HG03342 (cell line): ENCODE results near the gene ELMOD3.
A peak's percentile ranks its signal among the peaks of the same experiment; 100 is the strongest.
"Not testable (repeated sequence)": the region's sequence is repeated elsewhere in the genome, so short reads cannot be mapped to it uniquely, and the experiment has no call there.

ENCODE experiments used
- ATAC-seq: cut with Tn5 transposase; IDR thresholded peaks from one replicate; pipeline ENCODE4 v1.9.1; 2021; ENCODE audit warnings: mild to moderate bottlenecking, moderate library complexity; ENCODE audit not compliant: unreplicated experiment

Gene ELMOD3

GRCh38 chr2:85400023-85400422 lies 45.5 kb downstream of the ELMOD3 start:
- ATAC-seq = no peak

DNA sequence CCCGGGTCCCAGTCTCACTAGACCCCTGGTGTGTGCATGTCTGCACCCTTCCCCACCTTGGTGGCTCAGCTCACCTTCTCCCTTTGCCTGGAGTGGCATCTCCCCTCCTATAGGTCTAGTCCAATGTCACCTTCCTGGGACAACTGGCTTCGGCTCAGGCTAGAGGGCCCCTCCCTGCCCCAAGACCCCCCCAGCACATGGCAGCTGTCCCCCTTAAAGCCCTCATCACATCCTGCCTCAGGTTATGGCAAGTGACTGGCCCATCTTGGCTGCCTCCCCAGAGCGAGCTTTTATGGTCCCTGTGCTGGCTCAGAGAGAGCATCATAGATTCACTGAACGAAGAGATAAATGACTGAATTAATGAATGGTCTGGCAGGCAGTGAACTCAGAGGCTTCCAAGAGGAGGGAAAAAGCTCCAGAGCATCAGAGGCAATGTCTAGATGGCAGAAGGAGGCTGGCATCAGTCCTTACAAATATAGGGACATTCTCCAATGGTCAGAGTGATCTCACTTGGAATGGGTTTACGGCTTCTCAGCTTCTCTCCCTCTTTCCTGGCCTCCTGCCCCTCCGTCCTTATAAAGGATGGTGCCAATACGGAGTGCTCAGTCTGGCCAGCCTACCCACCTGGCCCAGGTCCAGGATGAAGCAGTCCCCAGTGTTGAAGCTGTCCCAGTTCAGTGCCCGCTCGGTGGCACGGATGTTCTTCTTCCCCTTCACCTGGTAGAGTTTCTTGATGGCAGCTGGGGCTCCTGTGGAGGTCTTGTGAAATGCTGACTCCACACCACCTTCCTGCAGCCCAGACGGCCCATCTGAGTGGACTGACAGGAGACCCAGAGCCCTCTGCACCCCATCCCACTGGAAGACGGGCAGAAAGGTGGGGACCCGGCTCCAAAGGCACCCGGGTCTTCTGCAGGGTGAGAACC lies 46.2 kb downstream of the ELMOD3 start:
- ATAC-seq = no peak

- no peak for ATAC-seq
These were observed 46.9 kb downstream of the ELMOD3 start for GRCh38 chr2:85401464-85401805.

GRCh38 chr2:85401844-85402243 lies 47.3 kb downstream of the ELMOD3 start:
- no peak for ATAC-seq

- ATAC-seq = peak; percentile 45
These were observed 50.9 kb downstream of the ELMOD3 start for GRCh38 chr2:85405201-85406059.

- ATAC-seq = peak; percentile 49
These were observed 55.4 kb downstream of the ELMOD3 start, which contains the start of gene CAPG for GRCh38 chr2:85409845-85410583. Gene CAPG (minus strand): TSS chr2:85410366. CDS start chr2:85402145, 8,221 bp downstream.

- no peak for ATAC-seq
These were observed 56.2 kb downstream of the ELMOD3 start for GRCh38 chr2:85410584-85411404.

- no peak for ATAC-seq
These were observed 56.8 kb downstream of the ELMOD3 start for GRCh38 chr2:85411405-85411748.

DNA sequence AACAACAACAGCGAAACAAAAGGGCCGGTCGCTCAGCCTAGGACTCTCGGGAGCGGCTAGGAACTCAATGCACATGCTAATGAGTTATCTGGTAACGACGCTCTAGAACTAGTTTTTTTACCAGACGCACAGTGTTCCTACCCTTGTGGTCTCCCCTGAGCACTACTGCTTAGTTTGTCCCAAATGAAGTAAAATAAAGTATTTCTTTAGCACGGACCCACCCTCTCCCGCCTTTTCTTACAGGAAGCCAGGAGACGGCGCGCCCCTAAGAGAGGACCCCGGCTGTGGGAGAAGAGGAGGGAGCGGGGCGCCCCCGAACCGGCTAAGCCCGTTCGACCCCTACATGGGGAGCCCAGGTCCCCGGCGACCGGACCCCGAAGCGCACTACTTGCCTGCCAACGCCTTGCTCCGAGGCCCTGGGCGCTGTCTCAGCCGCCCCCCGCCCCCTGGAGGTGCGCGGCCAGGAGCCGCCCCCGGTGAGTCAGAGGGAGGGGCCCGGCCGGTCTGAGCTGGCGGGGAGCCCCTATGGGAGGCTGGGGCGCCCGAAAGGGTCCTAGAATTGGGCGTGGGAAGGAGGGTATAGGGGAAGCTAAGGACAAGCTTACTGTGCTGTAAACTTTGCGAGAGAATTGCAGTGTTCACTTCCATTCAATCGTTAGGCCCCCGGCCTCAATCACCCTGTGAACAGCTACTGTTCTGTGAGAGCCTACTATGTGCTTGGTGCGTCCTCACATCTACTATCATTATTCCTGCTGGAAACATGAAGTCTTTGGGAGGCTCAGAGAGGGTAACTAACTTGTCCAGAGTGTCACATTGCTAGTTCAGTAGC lies 59.2 kb downstream of the ELMOD3 start:
- ATAC-seq = no peak

GRCh38 chr2:85414421-85414759 lies 59.8 kb downstream of the ELMOD3 start:
- not testable (repeated sequence) for ATAC-seq

- ATAC-seq = no peak
These were observed 60.4 kb downstream of the ELMOD3 start for GRCh38 chr2:85414761-85415553.

GRCh38 chr2:85415980-85416650 lies 61.5 kb downstream of the ELMOD3 start:
- no peak for ATAC-seq

DNA sequence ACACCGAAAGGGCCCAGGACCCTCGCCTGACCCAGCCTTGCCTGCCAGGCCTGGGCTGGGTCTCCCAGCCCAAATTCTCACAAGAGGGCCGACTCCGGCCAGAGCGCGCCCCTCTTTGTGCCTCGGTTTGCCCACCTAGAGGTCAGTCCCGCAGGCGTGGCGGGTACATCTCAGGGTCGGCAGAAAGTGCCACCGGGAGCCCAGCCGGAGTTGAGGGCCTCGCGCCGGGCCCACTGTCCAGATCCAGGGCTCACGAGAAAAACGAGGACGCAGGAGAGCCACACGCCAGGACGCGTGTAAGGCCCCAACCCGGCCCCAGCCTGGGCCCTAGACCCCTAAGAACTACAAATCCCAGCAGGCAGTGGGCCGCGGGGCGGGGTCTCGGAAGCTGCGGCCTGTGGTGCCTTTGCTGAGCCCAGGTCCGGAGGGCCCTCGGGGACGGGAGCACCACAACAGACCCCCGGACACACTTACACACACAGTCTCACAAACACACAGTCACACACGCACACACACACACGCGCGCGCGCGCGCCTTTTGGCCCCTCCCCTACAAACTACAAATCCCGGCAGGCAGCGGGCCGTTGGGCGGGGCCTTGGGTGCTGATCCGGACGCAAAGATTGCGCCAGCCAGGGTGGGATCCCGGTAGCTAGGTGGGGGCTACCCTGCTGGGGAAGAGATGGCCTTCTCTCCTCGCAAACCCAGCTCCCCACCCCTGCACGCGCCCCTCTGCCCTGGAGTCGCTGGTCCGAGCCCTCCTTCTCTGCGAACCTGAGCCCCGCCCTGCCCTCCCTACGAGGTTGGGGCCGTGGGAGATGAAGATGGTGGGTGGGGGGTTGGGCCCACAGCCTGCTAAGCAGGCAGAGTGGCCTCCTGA lies 63.8 kb downstream of the ELMOD3 start, which contains the start of gene SH2D6:
SH2D6 (plus strand) TSS at position 583 of the 877 bp plus-strand sequence. CDS start 10,752 bp downstream, outside the sequence.
- peak; percentile 80 for ATAC-seq

- no peak for ATAC-seq
These were observed 64.6 kb downstream of the ELMOD3 start for GRCh38 chr2:85419009-85419675.

DNA sequence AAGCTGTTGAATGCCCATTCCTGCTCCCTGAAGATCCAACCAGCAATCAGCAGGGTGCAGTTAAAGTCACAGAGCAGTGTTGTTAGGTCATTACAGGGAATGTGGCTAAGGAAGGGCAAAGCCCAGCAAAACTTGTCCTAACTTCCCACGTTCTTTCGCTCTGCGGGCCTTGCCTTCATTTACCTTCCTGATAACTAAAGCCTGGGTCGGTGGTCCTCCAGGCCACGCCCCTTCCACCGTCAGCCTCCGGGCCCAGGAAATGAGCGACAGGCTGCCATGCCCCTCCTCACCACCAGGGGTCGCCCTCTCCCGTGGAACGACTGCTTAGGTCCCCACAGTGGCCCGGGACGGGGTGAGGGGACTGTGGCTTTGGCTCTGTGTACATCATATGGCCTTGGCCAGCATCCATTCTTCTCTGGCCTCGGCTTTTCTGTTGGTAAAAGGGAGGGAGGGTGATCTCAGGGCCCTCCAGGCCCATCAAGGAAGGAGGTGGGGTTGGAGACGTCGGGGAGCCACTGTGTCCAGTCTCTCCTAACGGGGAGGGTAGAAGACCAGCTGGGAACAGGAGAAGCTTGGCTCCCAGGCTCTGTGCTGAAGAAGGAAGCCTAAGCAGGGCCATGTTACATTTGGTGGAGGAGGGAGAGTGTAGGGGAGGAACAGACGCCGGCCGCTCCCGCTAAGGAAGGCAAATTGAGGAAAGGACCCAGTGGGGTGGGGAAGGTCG lies 66.1 kb downstream of the ELMOD3 start:
- peak; percentile 71 for ATAC-seq
